HG03097 (cell line): Measurements from ENCODE around the gene ATXN7L3B.

Experiments used
- ATAC-seq: cut with Tn5 transposase; IDR thresholded peaks from one replicate; pipeline ENCODE4 v1.9.1; 2021; ENCODE audit not compliant: unreplicated experiment, low FRiP score

The ATXN7L3B gene

GRCh38 chr12:74547249-74547648, 9.6 kb downstream of the ATXN7L3B start:
- ATAC-seq: no peak

DNA sequence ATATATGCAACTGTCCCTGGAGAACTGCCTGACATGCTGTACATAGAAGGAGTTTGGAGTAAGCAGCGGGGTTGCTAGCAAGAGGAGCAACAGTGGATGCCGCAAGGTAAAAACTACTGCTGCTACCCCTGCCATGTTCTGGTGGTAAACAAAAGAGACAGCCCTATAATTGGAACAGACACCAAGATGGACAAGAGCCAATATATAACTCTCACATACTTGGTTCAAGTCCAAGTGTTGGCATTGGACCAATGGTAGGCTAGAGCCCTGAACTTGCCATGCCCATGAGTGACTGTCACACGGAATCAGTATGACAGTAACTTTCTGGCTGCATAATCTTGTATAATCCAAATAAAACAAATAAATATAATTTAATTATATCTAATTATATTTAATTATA, 13.7 kb downstream of the ATXN7L3B start:
- no peak for ATAC-seq

GRCh38 chr12:74552201-74552600, 14.6 kb downstream of the ATXN7L3B start:
- no peak for ATAC-seq

- ATAC-seq: no peak
Observed at GRCh38 chr12:74559728-74560127, 22.1 kb downstream of the ATXN7L3B start.

- no peak for ATAC-seq
Observed at GRCh38 chr12:74563927-74564326, 26.3 kb downstream of the ATXN7L3B start.

DNA sequence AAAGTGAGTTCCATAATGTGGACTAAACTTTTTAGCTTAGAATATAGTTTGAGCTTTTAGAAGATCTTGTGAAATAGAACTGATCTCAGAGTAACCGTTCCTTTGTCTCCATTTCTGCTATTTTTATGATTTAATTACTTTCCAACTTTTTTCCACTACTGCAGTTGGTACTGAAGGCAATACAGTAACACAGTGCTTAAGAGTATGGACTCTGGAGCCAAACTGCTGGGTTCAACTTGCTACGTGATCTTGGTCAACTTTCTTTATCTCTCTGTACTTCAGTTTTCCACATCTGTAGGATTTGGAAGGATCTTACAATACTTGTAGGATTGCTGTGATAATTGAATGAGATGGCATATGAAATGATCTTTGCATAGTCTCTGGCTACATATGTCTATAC, 40.9 kb downstream of the ATXN7L3B start:
- no peak for ATAC-seq

DNA sequence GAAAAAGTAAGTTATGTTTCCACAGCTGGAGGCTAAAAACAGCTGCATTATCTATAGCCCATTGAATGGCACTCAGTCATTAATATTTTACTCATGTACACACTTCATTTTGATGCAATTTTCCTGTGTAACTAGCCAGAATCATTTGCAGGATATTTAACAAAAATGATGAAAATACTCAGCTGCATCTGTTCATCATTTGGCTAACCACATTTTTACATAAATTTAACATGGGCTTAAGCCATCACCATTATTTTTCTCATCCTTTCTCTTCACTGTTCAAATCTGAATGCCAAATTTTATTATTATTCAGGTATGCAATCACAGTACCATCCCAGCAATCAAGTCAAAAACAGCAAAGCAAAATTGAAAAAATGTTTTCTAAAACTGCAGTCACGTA, 41.8 kb downstream of the ATXN7L3B start:
- no peak for ATAC-seq

GRCh38 chr12:74579981-74580380, 42.3 kb downstream of the ATXN7L3B start:
- ATAC-seq: no peak

- no peak for ATAC-seq
Observed at GRCh38 chr12:74581439-74581838, 43.8 kb downstream of the ATXN7L3B start.

DNA sequence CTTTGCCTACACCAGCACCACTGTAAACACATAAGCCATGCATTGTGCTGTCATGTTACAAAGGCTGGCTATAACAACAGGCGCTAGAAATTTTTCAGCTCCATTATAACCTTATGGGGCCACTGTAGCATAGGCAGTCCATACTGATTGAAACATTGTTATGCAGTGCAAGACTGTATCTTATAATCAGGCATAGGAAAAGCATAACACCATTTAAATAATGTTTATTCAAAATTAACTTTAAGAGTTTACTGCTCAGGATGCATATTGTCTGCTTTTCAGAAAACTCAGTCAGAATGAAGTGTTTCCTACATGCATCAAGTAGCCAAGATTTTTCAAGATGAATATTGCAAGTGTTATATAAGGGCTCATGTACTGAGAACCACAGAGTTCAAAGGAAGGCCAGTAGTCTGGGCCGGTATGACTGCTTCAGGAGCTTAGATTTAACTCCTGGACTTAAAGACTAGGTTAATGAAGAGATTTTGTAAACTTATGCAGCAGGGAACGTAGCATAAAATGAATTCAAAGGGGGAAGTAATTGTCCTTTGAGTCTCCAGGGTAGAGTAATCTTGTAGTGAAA, 46.9 kb downstream of the ATXN7L3B start:
- ATAC-seq: no peak

DNA sequence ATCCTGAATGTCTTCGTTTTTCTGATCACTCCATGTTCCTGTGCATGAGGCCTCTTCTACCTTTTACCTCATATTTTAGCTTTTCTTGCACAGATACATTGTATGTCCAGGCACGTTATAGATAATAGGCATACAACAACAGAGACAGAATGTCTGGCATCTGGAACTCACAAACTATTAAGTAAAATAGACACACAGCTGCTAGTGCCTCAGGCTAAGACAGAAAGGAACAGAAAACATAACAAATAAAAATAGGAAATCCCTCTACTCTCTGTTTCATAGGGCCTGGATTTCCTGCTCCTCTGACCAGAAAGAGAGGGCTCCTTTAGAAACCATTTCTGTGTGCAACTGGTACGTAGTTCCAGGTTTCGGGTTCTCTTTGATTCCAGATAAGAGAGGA, 48.6 kb downstream of the ATXN7L3B start:
- ATAC-seq: no peak
